HG03439 (cell line): Measurements from ENCODE around the gene GPC5.

Source experiments
- ATAC-seq: cut with Tn5 transposase; IDR thresholded peaks from one replicate; pipeline ENCODE4 v1.9.1; 2021; ENCODE audit warnings: mild to moderate bottlenecking, moderate library complexity; ENCODE audit not compliant: unreplicated experiment

GPC5 gene

DNA sequence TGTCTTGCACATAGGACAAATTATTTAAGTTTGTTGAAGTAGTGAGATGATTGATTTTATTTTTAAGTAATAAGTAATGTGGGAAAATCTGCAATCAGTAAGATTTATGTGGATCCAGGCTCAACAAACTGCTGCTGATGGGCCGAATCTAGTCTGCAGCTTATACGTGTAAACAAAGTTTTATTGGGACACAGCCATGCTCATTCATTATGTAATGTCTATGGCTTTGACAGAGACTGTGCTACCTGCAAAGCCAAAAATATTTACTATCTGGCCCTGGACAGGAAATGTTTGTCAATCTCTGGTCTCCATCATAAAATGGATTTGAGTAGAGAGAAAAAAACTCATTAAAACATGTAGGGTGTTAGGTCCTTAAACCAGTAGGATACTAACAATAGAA lies 728.0 kb downstream of the GPC5 start:
- no peak for ATAC-seq

DNA sequence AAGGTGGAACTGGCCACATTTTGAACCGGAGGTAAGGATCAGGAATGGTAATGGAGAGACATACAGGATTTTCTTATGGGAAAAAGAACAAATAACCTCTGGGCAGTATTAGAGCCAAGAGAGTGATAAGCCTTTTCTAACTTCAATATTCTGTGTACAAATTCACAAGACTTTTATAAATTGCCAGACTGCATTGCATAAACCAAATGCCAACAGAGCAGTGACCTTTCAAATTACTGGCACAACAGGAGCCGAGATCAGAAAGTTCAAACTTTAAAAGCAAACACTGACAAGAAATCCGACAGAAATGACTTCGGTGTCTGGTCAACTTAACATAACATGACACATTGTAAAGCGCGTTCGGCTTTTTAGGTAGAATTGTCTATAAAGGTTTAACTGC lies 737.1 kb downstream of the GPC5 start:
- ATAC-seq, result no peak

DNA sequence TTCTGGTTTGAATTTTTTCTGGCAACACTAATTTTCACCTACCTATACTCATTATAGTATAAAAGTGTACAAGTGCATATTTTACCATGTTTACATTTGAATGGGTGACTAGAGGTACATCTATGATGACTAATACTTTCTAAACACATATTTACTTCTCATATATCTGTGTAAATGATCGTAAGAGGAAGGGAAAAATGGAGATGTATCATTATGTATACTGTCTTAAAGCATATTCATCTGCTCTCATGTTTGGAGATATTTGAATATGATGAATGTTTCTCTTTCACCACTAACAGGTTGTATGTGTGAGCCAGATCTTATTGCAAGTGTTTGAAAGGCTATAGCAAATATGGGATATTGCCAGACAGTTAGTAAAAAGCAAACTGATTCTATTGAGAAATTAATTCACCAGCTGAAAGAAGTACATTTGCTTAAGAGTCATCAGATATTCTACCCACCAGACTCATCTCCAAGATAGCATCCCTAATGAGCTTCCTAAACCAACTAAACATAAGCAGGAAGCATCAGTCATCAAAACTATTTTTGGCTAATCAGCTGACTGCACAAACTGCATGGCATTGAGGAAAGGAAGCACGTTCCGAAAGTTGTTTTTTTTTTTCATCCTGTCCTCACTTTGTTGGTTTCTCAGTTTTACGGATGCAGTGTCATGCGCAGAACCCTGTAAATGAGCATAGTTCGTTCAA lies 738.2 kb downstream of the GPC5 start:
- ATAC-seq, result no peak

DNA sequence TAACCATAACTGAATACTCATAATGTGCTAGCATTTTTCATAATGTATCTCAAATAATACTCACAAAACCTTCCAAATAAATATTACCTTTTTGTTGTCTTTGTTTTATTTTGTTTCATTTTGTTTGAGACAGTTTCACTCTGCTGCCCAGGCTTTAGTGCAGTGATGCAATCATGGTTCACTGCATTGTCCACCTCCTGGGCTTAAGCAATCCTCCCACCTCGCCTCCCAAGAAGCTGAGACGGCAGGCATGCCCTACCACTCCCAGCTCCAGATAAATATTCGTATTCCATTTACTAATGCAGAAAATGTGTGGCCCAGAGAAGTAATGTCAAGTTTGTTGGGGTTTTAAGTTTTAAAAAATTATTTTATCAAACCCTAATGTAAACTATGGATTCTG lies 739.1 kb downstream of the GPC5 start:
- no peak for ATAC-seq

DNA sequence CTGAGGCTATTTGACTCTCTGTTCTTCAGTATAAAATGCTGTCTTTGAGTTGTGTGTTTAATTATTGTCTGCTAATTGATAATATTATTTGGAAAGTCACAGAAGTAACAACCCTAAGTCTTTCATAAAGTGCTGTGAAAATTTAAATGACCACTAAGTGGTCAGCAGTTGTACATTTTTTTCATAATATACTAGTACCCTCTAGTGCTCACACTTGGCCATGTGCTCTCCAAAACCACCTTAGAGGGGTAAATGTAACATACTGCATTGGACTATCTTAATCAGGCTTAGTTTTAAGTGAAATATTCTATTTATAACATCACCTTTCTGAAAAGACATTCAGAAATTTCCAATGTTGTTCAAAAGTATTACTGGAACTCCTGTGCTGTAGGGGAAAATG lies 745.3 kb downstream of the GPC5 start:
- no peak for ATAC-seq

- ATAC-seq, result no peak
These were observed 752.2 kb downstream of the GPC5 start for GRCh38 chr13:92150606-92151005.

DNA sequence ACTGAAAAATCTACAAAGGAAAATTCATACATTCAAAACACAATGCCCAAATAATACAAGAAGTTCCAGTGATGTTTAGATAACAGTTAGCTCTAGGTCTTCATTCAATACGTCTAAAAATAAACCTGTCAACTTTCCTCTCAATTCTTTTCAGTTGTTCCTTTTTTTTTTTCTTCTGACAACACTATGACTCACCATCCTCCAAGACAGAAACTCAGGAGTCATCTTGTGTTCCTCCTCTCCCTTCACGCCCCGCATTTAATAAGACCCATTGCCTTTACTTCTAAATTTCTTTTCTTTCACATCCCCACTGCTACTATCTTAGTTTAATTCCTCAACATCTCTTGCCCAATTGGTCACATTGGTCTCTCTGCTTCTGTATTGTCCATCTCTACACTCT lies 759.9 kb downstream of the GPC5 start:
- no peak for ATAC-seq

GRCh38 chr13:92164822-92165221 lies 766.4 kb downstream of the GPC5 start:
- no peak for ATAC-seq

- no peak for ATAC-seq
These were observed 773.8 kb downstream of the GPC5 start for GRCh38 chr13:92172191-92172590.

DNA sequence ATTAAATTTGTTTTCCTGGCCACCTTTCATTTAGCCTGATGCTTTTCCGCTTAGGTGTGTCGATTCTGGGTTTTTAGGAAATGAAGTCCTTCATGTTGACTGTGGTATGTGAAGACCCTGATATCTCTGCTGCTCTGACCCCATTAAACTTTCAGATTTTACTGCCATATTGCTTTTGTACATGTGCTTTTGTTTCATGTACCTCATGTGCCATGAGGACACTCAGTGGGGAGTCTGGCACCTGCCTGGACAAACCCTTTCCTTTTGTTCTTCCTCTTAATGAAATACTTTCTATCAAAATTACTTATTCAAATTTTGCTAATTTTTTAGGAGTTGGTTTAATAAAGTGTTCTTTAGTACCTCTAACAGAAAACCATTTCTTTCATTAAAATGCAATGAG lies 774.8 kb downstream of the GPC5 start:
- no peak for ATAC-seq

- ATAC-seq, result no peak
These were observed 776.9 kb downstream of the GPC5 start for GRCh38 chr13:92175330-92175729.

- ATAC-seq, result no peak
These were observed 779.5 kb downstream of the GPC5 start for GRCh38 chr13:92177966-92178365.

GRCh38 chr13:92179223-92179622 lies 780.8 kb downstream of the GPC5 start:
- ATAC-seq, result no peak

DNA sequence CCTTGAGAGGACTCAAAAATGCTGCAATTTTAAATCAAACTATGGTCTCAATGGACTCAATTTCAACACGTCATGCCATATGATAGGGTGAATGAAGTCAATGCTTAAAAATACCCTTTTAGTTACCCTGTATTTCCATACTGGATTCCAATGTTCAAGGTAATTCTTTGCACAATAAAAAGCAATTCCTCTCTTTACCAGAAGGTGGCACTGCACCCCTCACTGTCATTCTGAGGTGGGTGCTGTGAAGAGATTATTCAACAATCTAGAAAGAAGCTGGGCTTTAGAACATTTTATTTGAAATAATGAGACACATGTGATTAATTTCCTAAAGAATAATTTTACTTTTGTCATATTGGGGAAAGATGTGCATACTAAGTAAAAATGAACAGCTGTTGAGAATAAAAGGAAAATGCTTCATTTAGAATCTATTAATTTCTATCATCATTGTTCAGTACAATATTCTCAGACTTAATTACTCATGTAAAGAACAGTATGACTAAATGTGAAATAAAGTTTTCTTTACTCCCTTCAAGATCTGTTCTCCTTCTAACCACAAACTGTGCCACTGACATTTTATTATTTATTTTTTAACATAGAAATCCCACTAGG lies 789.1 kb downstream of the GPC5 start:
- ATAC-seq, result peak; percentile 69

GRCh38 chr13:92188574-92188973 lies 790.2 kb downstream of the GPC5 start:
- ATAC-seq, result no peak

DNA sequence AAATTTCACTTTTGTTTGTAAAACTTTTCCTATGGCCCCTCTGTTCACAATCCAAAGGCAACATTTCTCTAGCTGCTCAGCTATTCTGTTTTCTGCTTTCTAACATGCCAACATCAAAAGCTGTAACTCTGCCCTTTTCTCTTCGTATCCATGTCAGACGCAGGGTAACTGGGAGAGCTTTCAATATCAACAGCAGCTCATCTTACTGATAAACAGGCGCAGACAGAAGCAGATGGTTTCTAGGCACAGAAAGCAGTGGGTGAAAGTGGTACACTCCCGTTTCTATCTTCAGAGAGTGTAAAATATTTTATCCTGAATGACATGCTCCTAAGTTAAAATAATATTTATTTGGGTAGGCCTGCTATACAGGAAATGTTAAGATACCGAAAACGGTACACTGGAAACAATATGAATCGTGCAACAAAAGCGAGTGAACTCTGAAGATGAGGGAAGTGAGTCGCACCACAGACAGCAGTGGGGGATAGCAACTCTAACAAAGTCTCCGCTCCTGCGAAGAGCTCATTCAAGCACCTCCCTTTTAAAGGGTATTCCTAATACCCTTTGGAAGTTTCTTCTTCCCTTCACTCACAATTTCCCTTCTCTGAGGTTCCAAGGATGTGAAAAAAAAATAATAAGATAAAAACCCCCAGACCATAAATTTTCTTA lies 798.3 kb downstream of the GPC5 start:
- no peak for ATAC-seq

DNA sequence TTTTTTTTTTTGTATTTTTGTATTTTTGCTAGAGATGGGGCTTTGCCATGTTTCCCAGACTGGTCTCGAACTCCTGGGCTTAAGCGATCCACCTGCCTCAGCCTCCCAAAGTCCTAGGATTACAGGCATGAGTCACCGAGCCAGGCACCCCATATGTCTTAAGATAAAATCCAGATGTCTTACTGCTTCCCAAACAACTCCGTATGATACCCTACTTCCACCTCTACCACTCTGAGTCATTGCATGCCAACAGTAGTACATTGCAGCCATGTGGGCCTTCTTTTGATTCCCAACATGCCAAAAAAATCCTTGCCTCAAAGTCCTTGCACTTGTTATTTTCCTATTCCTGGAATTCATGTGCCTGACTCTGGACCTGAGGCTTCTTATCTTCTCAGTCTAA lies 799.2 kb downstream of the GPC5 start:
- no peak for ATAC-seq

DNA sequence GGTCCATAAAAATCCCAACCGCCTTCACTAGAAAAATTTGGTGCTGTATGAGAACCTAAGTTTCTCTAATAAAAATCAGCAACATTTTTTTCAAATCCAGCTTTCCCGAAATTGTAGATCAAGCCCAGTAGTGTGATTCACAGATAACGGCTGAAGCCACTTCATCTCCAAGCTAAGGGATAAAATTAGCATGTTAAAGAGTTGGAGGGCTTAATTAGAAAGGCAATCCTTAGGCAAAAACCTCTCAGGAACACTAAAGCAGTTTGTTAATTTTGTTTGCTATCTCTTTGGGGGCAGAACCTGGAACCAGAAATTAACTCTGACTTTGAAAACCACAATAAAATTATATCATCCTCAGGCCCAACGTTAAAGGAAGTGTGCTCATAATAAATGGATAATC lies 820.2 kb downstream of the GPC5 start:
- ATAC-seq, result no peak

DNA sequence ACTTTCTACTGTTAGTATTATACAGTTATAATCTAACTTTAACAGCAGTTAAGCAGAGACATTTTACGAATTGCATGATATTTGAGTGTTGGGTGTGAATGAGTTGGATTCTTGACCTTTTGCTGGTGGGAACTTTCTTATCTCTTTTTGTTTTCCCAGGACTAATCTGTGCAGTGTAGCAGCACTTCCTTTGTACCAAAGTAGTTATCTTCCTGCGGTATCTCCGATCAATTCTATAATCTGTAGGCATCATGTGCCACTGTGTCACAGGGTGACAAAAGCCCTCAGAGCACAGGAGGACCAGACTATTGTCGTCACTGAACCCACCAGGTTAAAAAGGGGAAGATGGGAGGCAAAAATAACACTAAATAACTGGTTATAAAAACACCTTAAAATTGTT lies 823.5 kb downstream of the GPC5 start:
- no peak for ATAC-seq

GRCh38 chr13:92224052-92224821 lies 825.8 kb downstream of the GPC5 start:
- no peak for ATAC-seq

- ATAC-seq, result no peak
These were observed 826.4 kb downstream of the GPC5 start for GRCh38 chr13:92224825-92225224.

DNA sequence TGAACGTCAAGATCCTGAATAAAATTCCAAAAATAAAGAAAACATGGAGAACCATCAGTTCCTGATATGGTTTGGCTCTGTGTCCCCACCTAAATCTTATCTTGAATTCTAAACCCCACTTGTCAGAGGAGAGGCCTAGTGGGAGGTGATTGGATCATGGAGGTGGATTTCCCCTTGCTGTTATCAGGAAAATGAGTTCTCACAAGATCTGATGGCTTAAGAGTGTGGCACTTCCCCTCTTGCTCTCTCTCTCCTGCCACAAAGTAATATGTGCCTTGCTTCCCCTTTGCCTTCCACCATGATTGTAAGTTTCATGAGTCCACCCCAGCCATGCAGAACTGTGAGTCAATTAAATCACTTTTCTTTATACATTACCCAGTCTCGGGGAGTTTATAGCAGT lies 827.4 kb downstream of the GPC5 start:
- no peak for ATAC-seq
